Gastroesophageal sphincter (tissue), 4 donors: Measurements from ENCODE around the gene METTL21C. TPM values are rescaled to one million over a fixed set of nuclear protein-coding genes. Genes with fewer than 3 reads are reported as not detected.

ENCODE experiments used
- ATAC-seq: fragments of 150-250 bp; one replicate; pipeline ENCODE4 v1.9.1; 2016; ENCODE audit warnings: mild to moderate bottlenecking, moderate library complexity
- H3K27ac ChIP-seq, 4 donors: fragments of 200-600 bp; sonication (generic) in 3 of 4; 1 replicate in 3 of 4; 2 replicates in 1 of 4; pipeline ENCODE4 v1.5.1; 2016 to 2019
- H3K27me3 ChIP-seq: fragments of 200-600 bp; sonication (generic); one replicate; pipeline ENCODE4 v1.5.1; 2019
- H3K36me3 ChIP-seq, 2 donors: fragments of 200-600 bp; sonication (generic); one replicate each; pipeline ENCODE4 v1.5.1; 2019; ENCODE audit warnings: control low read depth in 1 of 2
- H3K4me1 ChIP-seq, 3 donors: fragments of 200-600 bp; sonication (generic); 1 replicate in 2 of 3; 2 replicates in 1 of 3; pipeline ENCODE4 v1.5.1; 2016 to 2019; ENCODE audit warnings: control low read depth in 2 of 3
- H3K4me3 ChIP-seq, 2 donors: fragments of 200-600 bp; sonication (generic); one replicate each; pipeline ENCODE4 v1.5.1; 2019; ENCODE audit warnings: mild to moderate bottlenecking in 1 of 2, moderate library complexity in 1 of 2
- H3K9me3 ChIP-seq, 3 donors: fragments of 200-600 bp; sonication (generic); one replicate each; pipeline ENCODE4 v1.5.1; 2017 to 2019; ENCODE audit warnings: control low read depth in 2 of 3
- CTCF ChIP-seq, 4 experiments: fragments of 200-600 bp in 2 of 4; fragments of 450-650 bp in 2 of 4; sonication (generic) in 1 of 4; IDR thresholded peaks; one replicate each; pipeline ENCODE4 v1.5.1; 2017 to 2019; ENCODE audit warnings: antibody characterized with exemption in 4 of 4, mild to moderate bottlenecking in 2 of 4, moderate library complexity in 2 of 4
- EP300 ChIP-seq: sonication (generic); formaldehyde crosslinking; IDR thresholded peaks from one replicate; pipeline ENCODE4 v1.6.1; 2017; ENCODE audit warnings: antibody characterized with exemption, mild to moderate bottlenecking
- POLR2A ChIP-seq, 2 donors: fragments of 450-650 bp; IDR thresholded peaks; one replicate each; pipeline ENCODE4 v1.6.1; 2017; ENCODE audit warnings: antibody characterized with exemption in 2 of 2, mild to moderate bottlenecking in 2 of 2, moderate library complexity in 1 of 2
- POLR2AphosphoS5 ChIP-seq: sonication (generic); formaldehyde crosslinking; IDR thresholded peaks from one replicate; pipeline ENCODE4 v1.6.1; 2017; ENCODE audit warnings: antibody characterized with exemption
- WGBS, 2 donors: methylation state at CpG; one replicate each; pipeline ENCODE4 v1.1.5; 2018; ENCODE audit warnings: low coverage in 1 of 2; 5-methylcytosine and 5-hydroxymethylcytosine counted together
- total RNA-seq, 4 donors: library from RNA; depleted of rRNA; stranded (reverse); fragments of >200 nt; gene quantifications; one replicate each; pipeline ENCODE4 v1.1.0, GENCODE V29; 2016

METTL21C gene
- total RNA-seq, 4 donors from 2014 or later: 0.62 TPM; not detected in 3

DNA sequence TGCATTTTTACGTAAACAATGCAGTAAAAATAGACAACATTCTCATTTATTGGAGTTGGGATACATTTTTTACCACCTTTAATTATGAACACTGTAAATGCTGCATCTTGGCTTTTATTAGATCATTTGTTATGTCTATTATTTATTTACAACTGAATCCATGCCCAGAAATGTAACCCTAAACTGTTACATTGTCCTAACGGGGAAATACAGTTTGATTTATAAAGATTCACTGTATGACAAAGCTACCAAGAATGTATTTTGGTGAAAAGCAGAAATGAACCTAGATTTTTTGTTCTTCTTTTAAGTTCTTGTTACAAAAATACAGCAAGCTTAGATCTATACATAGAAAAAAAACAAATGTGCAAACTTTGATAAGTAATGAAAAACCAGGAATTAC is 1.1 kb downstream of the METTL21C start:
- H3K27ac ChIP-seq: no peak overlapping the region
- no peak for ATAC-seq
- no peaks in the 10 kb centered on the region for H3K36me3 ChIP-seq
- peaks cover 29% of the 10 kb centered on the region for H3K27me3 ChIP-seq
- 61 to 65% methylated on average over 2 of the region's 2 CpGs for WGBS, 2 donors
- H3K4me3 ChIP-seq: no peak overlapping the region
- TF ChIP-seq EP300: no peak
- no peak for TF ChIP-seq CTCF (IDR thresholded peaks at IDR 0.05)
- TF ChIP-seq POLR2A (IDR thresholded peaks at IDR 0.05): no peak
- TF ChIP-seq POLR2AphosphoS5: no peak
- H3K9me3 ChIP-seq: no peaks in the 10 kb centered on the region
- H3K4me1 ChIP-seq: no peaks in the 10 kb centered on the region

- no peaks in the 10 kb centered on the region for H3K36me3 ChIP-seq
- no peaks in the 10 kb centered on the region for H3K9me3 ChIP-seq
- no peak for ATAC-seq
- TF ChIP-seq POLR2AphosphoS5: no peak
- TF ChIP-seq CTCF (IDR thresholded peaks at IDR 0.05): no peak
- no peak for TF ChIP-seq EP300
- TF ChIP-seq POLR2A (IDR thresholded peaks at IDR 0.05): no peak
- H3K4me1 ChIP-seq: no peaks in the 10 kb centered on the region
- peaks cover 29% of the 10 kb centered on the region for H3K27me3 ChIP-seq
- H3K4me3 ChIP-seq: no peak overlapping the region
- 81 to 82% methylated on average over 1 to 4 of the region's 4 CpGs for WGBS, 2 donors
- H3K27ac ChIP-seq: no peak overlapping the region
Observed at GRCh38 chr13:102693250-102693649, 1.6 kb downstream of the METTL21C start.

DNA sequence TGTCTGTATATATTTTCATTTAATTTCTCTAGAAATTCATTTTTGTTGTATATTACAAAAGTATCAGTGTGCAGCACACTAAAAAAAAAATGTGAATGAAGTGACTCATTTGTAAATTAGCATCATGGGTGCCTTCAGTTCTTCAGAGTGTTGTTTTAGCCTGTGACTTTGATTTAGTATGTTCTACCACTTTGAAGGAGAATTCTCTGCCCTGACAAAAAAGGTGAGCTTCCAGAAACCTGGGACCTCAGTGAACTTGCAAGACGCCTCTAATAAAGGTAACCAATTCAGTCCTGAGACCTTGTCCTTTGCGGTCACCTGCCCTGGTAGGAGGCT is 2.4 kb downstream of the METTL21C start:
- 80 to 100% methylated on average over 1 of the region's 2 CpGs for WGBS, 2 donors
- Histone ChIP-seq H3K27ac (no peak overlapping the region), H3K36me3 (no peaks in the 10 kb centered on the region), H3K9me3 (no peaks in the 10 kb centered on the region), H3K27me3 (peaks cover 29% of the 10 kb centered on the region), H3K4me3 (no peak overlapping the region), H3K4me1 (no peaks in the 10 kb centered on the region)
- no peak for TF ChIP-seq POLR2A (IDR thresholded peaks at IDR 0.05)
- no peak for TF ChIP-seq POLR2AphosphoS5
- TF ChIP-seq EP300: no peak
- no peak for ATAC-seq

- 95 to 100% methylated on average over 2 to 4 of the region's 4 CpGs for WGBS, 2 donors
- Histone ChIP-seq H3K27me3 (peaks cover 29% of the 10 kb centered on the region), H3K9me3 (no peaks in the 10 kb centered on the region), H3K4me3 (no peak overlapping the region), H3K36me3 (no peaks in the 10 kb centered on the region), H3K4me1 (no peaks in the 10 kb centered on the region), H3K27ac (no peak overlapping the region)
- TF ChIP-seq EP300: no peak
- no peak for TF ChIP-seq CTCF (IDR thresholded peaks at IDR 0.05)
- no peak for TF ChIP-seq POLR2A (IDR thresholded peaks at IDR 0.05)
- TF ChIP-seq POLR2AphosphoS5: no peak
- ATAC-seq: no peak
Observed at GRCh38 chr13:102690883-102691282, 4.0 kb downstream of the METTL21C start.

DNA sequence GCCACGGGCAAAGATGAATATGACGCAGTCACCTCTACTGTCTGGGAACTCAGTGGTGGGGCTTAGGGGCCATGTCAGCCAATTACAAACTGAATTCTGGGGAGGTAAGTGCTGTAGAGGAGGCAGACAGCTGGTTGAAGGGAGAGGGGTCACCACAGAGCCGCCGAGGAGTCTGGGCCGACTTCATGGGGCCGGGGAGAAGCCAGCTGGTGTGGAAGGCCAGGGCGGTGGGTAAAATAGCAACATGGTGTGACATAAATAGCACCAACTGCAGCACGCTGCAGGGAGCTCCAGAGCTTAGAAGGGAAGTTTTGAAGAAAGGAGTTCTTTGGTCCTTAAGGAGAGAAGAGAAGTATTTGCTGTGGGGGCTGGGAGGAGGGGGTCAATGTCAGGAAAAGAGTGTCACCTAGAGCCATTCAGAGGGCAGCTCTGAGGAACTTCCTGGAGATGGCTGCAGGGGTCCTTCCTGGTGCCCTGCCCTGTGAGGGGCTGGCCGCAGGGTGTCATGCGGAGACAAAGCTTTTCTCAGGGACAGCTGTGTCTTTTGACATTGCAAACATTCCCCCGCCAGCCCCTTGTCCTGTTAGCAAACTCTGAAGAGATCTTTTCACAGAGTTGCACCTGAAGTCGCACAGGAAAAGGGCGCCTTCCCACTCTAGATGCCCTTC is 6.4 kb downstream of the METTL21C start:
- no peaks in the 10 kb centered on the region for H3K9me3 ChIP-seq
- H3K4me3 ChIP-seq: no peak overlapping the region
- H3K4me1 ChIP-seq: no peaks in the 10 kb centered on the region
- no peak for ATAC-seq
- H3K27me3 ChIP-seq: peaks cover 18% of the 10 kb centered on the region
- 38 to 50% methylated on average over 10 to 11 of the region's 13 CpGs for WGBS, 2 donors
- H3K36me3 ChIP-seq: no peaks in the 10 kb centered on the region
- TF ChIP-seq EP300: no peak
- TF ChIP-seq POLR2A (IDR thresholded peaks at IDR 0.05): no peak
- TF ChIP-seq POLR2AphosphoS5: no peak
- TF ChIP-seq CTCF (IDR thresholded peaks at IDR 0.05): no peak
- no peak overlapping the region for H3K27ac ChIP-seq
